GM21381 (cell line): ENCODE data around the gene CAMTA1.

ENCODE experiments used
- ATAC-seq: cut with Tn5 transposase; IDR thresholded peaks from one replicate; pipeline ENCODE4 v1.9.1; 2021; ENCODE audit warnings: mild to moderate bottlenecking, moderate library complexity; ENCODE audit not compliant: unreplicated experiment

CAMTA1 gene

DNA sequence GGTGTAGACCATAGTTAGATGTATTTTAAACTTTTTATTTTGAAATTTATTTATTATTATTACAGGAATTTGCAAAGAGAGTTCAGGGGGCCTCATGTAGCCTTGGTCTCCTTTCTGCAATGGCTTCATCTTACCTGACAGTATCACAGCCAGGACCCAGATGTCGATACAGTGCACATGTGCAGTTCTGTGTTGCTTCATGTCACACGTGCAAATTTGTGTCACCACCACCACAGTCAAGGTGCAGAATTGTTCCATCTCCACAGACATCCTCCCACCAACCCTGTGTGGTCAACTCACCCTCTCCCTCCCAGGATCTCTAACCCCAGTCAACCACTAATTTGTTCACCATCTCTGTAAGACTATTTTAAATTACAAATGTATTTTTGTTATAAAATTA lies 184.5 kb downstream of the CAMTA1 start:
- no peak for ATAC-seq

- ATAC-seq = no peak
Observed at GRCh38 chr1:6970221-6970620, 185.0 kb downstream of the CAMTA1 start.

GRCh38 chr1:6971048-6971447 lies 185.8 kb downstream of the CAMTA1 start:
- ATAC-seq = no peak

- no peak for ATAC-seq
Observed at GRCh38 chr1:6971699-6972098, 186.4 kb downstream of the CAMTA1 start.

DNA sequence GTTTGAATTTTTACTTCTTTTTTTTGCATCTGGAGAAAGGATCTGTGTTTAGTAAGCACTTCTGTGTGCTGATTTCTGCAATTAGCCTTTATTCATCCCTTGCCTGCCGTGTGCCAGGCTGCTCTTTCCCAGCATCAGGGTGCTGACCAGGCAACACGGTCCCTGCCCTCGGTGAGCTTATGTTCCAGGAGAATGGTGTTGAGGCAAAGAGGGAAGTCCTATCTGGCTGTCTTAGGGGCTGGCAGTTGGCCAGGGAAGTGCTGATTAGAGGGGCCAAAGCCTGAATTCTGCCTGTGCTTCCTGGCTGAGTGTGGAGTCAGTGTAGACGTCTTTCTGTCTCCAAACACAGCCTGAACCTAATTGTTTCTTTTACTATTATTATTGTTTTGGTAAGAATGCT lies 187.1 kb downstream of the CAMTA1 start:
- ATAC-seq = no peak

GRCh38 chr1:6975331-6976043 lies 190.2 kb downstream of the CAMTA1 start:
- ATAC-seq = no peak

GRCh38 chr1:6976044-6976375 lies 190.8 kb downstream of the CAMTA1 start:
- no peak for ATAC-seq

DNA sequence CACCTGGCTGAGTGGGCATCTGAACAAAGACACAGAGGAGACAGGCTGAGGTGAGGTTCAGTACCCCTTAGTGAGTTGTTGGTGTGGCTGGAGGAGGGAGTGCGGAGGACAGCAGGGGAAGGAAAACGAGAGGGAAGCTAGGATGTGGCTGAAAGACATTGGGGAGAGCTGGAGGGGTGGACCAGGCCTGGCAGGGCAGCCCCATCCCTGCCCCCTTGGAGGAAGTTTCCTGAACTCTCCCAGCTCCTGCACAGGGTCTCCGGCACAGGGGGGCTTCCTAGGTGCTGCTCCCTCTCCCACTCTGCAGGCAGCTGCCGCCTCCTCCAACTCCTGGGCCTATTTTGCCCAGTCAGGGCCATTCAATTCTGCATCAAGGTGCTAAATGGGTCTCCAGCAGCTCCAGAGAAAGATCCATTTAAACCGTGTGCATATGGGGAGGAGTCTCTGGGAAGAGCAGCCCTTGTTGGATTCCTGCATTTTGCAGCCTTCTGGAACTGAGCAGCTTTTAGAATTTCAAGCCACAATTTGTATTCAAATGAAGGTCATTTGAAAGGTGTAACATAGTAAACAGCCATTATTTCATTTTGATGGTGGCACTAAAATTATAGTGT lies 193.9 kb downstream of the CAMTA1 start:
- no peak for ATAC-seq

DNA sequence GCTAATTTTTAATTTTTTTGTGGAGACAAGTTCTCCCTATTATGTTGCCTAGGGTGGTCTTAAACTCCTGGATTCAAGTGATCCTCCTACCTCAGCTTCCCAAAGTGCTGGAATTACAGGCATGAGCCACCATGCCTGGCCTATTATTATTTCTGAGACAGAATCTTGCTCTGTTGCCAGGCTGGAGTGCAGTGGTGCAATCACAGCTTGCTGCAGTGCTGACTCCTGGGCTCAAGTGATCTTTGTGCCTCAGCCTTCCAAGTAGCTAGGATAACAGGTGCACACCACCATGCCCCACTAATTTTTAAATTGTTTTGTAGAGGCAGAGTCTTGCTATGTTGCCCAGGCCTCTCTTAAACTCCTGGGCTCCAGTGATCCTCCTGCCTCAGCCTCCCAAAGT lies 196.3 kb downstream of the CAMTA1 start:
- ATAC-seq = no peak

- ATAC-seq = no peak
Observed at GRCh38 chr1:6982443-6982842, 197.2 kb downstream of the CAMTA1 start.

DNA sequence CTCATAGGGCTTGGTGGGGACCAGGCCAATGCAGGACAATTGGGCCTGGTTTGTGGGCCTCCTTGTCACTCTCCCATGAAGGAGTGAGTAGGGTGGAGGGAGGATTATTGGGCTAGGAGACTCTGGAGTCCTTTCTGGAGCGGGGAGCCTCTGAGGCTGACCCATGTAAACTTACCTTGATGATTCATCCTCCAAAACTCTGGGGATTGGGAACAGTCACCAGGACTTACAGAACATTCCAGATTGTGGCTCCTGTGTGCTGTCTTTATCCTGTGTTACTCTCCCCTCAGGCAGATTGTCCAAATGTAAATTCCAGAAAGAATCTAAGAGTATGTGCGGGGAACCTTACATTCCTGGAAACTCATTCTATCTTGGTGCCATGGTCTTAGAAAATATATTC lies 197.6 kb downstream of the CAMTA1 start:
- ATAC-seq = no peak

DNA sequence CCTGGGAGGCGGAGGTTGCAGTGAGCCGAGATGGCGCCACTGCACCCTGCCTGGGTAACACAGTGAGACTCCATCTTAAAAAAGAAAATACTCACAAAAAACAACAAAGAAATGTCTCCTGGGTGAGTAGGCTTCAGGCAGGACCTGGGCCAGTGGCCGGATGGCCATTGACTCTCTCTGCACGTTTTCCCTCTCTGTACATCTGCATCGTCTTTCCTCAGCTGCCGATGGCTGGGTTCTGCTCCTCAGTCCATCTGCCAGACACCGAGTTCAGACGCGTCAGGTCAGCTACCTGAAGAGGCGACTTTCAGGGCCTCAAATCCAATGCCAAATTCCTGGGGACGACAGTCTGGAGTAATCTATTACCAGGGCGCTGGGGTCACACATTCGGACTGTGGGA lies 199.3 kb downstream of the CAMTA1 start:
- ATAC-seq = no peak

DNA sequence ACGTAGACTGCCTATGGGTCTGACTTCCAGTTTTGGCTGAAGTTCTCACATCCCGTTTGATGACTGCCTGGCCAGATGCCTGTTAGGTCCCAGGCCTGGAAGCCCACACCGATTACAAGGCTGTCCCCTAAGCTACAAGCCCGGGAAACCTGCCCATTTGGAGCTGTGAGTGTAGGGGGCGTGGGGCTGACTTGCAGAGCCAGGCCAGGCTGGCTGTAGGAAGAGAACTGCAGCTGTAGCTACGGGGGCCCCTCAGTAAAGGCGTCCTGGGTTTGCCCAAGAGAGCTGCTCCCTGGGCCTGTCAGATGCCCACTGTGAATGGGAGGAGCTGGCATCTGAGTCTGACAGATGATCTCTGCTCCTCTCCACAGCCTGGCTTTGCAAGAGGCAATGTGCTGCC lies 199.7 kb downstream of the CAMTA1 start:
- no peak for ATAC-seq

DNA sequence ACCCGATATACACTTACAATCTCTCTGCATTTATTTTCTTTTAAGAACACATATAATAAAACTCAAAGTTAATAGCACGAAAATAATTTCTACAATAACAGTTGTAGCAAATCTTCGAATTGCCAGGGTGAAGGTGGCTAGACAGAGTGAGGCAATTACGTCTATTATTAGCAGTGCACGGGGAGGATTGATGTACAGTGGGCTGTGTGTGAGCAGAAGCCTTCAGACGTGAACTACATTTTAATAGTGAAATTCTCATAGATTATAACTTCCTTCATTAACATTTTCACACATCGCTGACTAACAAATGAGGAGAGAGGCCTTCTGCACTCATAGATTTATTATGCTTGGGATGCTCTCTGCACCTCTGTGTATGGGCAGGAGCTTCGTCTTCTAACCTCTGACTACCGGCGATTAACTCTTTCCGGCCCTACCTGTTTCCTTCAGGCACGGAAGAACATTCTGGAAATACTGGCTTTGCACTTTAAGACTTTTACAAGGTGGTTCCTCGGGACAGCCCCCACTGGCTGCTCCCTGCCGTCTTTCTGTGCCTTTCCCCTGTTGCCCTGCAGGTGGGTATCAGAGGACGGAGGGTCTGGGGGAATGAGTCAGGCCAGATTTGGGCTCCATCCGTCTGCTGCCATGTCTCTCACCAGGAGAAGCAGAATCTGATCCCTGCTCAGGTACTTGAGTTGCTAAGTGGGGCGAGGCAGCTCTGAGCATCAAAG lies 200.5 kb downstream of the CAMTA1 start:
- ATAC-seq = no peak

DNA sequence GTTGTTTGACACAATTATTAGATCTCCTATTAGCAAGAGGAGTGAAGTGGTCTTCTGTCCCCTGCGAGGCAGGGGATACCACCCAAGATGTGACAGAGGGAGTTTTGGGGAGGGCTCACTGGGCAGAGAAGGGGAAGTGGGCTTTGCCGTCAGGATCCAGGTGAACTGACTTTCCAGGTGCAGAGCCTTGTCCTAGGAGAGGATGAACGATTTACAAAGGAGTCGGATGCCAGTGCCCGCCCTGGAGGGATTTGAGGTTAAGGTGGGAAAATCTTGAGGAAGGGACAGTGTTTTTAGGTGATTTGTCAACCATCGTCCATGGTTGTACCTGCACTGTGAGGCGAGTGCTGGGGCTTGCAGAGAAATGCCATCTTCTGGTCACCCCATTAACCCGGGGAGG lies 201.0 kb downstream of the CAMTA1 start:
- ATAC-seq = no peak

- no peak for ATAC-seq
Observed at GRCh38 chr1:6987940-6988339, 202.7 kb downstream of the CAMTA1 start.

GRCh38 chr1:6988796-6989195 lies 203.5 kb downstream of the CAMTA1 start:
- ATAC-seq = no peak

DNA sequence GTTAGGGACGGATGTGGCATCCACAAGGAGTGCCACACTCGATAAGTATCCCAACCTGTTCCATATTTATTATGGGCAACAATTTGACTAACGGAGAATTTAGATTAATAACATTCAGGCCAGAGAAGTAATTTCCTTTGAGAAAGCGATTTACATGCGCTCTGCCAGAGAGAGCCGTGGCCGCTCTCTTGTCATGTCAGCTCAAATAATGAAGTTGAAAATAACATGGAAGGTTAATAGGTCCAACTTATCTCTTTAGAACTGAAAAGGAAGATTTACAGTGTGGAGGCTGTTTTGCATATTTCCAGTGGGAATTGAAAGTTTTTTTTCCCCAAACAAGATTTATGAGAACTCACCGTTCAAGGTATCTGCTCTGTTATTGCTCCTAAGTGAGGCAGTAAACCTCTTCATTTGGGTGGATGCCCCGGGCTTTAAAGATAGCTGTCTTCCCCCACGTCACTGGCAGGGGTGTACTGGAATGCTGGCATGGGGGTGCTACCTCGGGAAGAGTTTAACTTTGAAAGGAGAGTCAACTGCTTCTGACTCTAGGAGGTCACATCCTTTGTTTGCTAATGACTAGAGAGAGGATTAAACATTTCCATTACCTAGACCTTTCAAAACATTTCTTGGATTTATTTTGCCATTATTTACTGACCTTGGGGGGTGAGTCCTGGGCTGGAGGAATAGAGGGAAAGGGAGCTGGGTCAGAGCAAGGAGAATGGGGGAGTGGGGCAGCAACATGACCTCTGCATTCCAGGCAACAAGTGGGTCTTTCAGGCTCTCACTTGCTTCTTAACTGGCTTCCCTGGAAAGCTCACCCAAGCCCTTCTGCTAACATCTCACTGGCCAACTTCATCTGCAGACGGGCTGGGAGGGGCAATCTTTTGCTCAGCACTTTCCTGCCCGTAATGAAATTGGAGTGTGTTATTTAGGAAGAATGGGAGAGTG lies 204.2 kb downstream of the CAMTA1 start:
- ATAC-seq = no peak

- ATAC-seq = no peak
Observed at GRCh38 chr1:6991266-6991665, 206.0 kb downstream of the CAMTA1 start.

DNA sequence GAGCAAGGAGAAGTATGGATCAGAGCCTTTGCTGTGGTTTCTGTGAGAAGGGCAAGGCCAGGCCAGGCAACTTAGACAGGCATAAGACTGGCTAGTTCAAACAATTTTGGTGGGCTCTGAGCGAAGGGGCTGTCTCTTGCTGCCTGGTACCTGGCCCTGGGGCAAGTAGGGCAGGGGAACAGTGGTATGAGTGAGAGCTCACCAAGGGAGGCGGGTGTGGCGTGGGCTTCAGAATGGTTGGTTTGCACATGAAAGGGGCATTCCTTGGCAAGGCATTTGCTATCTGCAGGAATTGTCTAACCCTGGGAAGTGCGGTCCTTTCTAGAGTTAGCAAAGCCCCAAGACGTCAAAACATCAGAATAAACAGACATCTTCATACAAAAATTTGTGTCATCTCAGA lies 210.5 kb downstream of the CAMTA1 start:
- no peak for ATAC-seq

GRCh38 chr1:6996371-6996770 lies 211.1 kb downstream of the CAMTA1 start:
- peak; percentile 64 for ATAC-seq
